Measurements from ENCODE around the gene ARMC6.

GRCh38 chr19:19025861-19026260 is 7.5 kb upstream of the ARMC6 start:
- TF ChIP-seq CTCF (IDR thresholded peaks at IDR 0.05; ENCODE audit: borderline replicate concordance, extremely low read depth, low read length, poor library complexity, severe bottlenecking): no peak
- TF ChIP-seq EZH2 (IDR thresholded peaks at IDR 0.05; ENCODE audit: borderline replicate concordance, low read depth, low read length, severe bottlenecking): no peak

All from DND-41 (cell line).